Osteocyte (in vitro differentiated cells): ENCODE data around the gene LRIT1. TPM values are rescaled to one million over a fixed set of nuclear protein-coding genes. Genes with fewer than 3 reads are reported as not detected.

Experiments
- DNase-seq: peaks from one replicate; pipeline ENCODE4 v3.0.0; 2021; ENCODE audit warnings: mixed read lengths; ENCODE audit not compliant: unreplicated experiment; ENCODE audit errors: extremely low spot score
- H3K27ac Mint-ChIP-seq: one replicate; pipeline ENCODE4 v1.8.0; 2021; ENCODE audit warnings: mild to moderate bottlenecking, mixed read lengths; ENCODE audit not compliant: unreplicated experiment
- H3K27me3 Mint-ChIP-seq: one replicate; pipeline ENCODE4 v1.8.0; 2021; ENCODE audit warnings: mixed read lengths; ENCODE audit not compliant: unreplicated experiment
- H3K36me3 Mint-ChIP-seq: one replicate; pipeline ENCODE4 v1.8.0; 2021; ENCODE audit warnings: mixed read lengths; ENCODE audit not compliant: unreplicated experiment
- H3K4me1 Mint-ChIP-seq: one replicate; pipeline ENCODE4 v1.8.0; 2021; ENCODE audit warnings: mixed read lengths; ENCODE audit not compliant: unreplicated experiment
- H3K4me3 Mint-ChIP-seq: one replicate; pipeline ENCODE4 v1.8.0; 2021; ENCODE audit warnings: mild to moderate bottlenecking, moderate library complexity, mixed read lengths; ENCODE audit not compliant: unreplicated experiment
- H3K9me3 Mint-ChIP-seq: one replicate; pipeline ENCODE4 v1.8.0; 2021; ENCODE audit warnings: mixed read lengths; ENCODE audit not compliant: unreplicated experiment
- CTCF ChIP-seq: fragments of 200-600 bp; sonication (generic); IDR thresholded peaks from 2 replicates; pipeline ENCODE4 v1.5.0; 2021; ENCODE audit warnings: antibody characterized with exemption, mild to moderate bottlenecking, moderate library complexity
- total RNA-seq: library from RNA; stranded (reverse); gene quantifications from 2 replicates; pipeline ENCODE4 v1.2.1, GENCODE V29; 2021

Gene LRIT1
- total RNA-seq, 1 donor from 2014 or later = not detected

GRCh38 chr10:84248794-84249193 is 7.4 kb upstream of the LRIT1 start:
- no peak overlapping the region for H3K27ac Mint-ChIP-seq
- H3K4me1 Mint-ChIP-seq = no peaks in the 10 kb centered on the region
- H3K27me3 Mint-ChIP-seq = peaks cover 12% of the 10 kb centered on the region
- no peak for DNase-seq
- peaks cover 4% of the 10 kb centered on the region for H3K9me3 Mint-ChIP-seq
- no peak overlapping the region for H3K4me3 Mint-ChIP-seq
- TF ChIP-seq CTCF = no peak
- no peaks in the 10 kb centered on the region for H3K36me3 Mint-ChIP-seq

- Mint-ChIP-seq H3K4me1 (no peaks in the 10 kb centered on the region), H3K27ac (no peak overlapping the region), H3K27me3 (peaks cover 10% of the 10 kb centered on the region), H3K4me3 (no peak overlapping the region), H3K9me3 (peaks cover 4% of the 10 kb centered on the region), H3K36me3 (no peaks in the 10 kb centered on the region)
- no peak for TF ChIP-seq CTCF
- DNase-seq = no peak
Observed at GRCh38 chr10:84247496-84247895, 6.2 kb upstream of the LRIT1 start.

GRCh38 chr10:84244651-84245270 is 3.4 kb upstream of the LRIT1 start, which contains the start of gene RGR:
Gene RGR (plus strand): TSS chr10:84245053. CDS start chr10:84245091, 38 bp downstream.
- H3K27ac Mint-ChIP-seq = no peak within 1 kb of the TSS
- H3K4me1 Mint-ChIP-seq = no peaks in the 10 kb centered on the region
- DNase-seq = no peak
- H3K36me3 Mint-ChIP-seq = no peaks in the 10 kb centered on the region
- TF ChIP-seq CTCF = no peak
- H3K4me3 Mint-ChIP-seq = no peak within 1 kb of the TSS
- H3K9me3 Mint-ChIP-seq = no peaks in the 10 kb centered on the region
- H3K27me3 Mint-ChIP-seq = peaks cover 14% of the 10 kb centered on the region

GRCh38 chr10:84243759-84244158 is 2.4 kb upstream of the LRIT1 start:
- H3K36me3 Mint-ChIP-seq = no peaks in the 10 kb centered on the region
- H3K27ac Mint-ChIP-seq = no peak overlapping the region
- no peak overlapping the region for H3K4me3 Mint-ChIP-seq
- no peaks in the 10 kb centered on the region for H3K9me3 Mint-ChIP-seq
- no peaks in the 10 kb centered on the region for H3K4me1 Mint-ChIP-seq
- no peak for DNase-seq
- peaks cover 17% of the 10 kb centered on the region for H3K27me3 Mint-ChIP-seq
- TF ChIP-seq CTCF = no peak

- Mint-ChIP-seq H3K4me3 (no peak overlapping the region), H3K4me1 (no peaks in the 10 kb centered on the region), H3K36me3 (no peaks in the 10 kb centered on the region), H3K27ac (no peak overlapping the region), H3K9me3 (no peaks in the 10 kb centered on the region), H3K27me3 (peaks cover 19% of the 10 kb centered on the region)
- no peak for DNase-seq
- no peak for TF ChIP-seq CTCF
Observed at GRCh38 chr10:84238909-84239308, 2.4 kb downstream of the LRIT1 start.
